Stomach (tissue), 9 donors: Measurements from ENCODE around the gene NPR2. TPM values are rescaled to one million over a fixed set of nuclear protein-coding genes. Genes with fewer than 3 reads are reported as not detected.

Experiments used
- DNase-seq, 2 donors: peaks; one replicate each; pipeline versions ENCODE4 v3.0.0 to v3.0.0-alpha.2; 2013 to 2019
- H3K27ac ChIP-seq, 5 donors: fragments of 200-600 bp in 4 of 5; sonication (generic) in 4 of 5; one replicate each; pipeline ENCODE4 v1.5.1; 2013 to 2019; ENCODE audit warnings: mild to moderate bottlenecking in 1 of 5, moderate library complexity in 1 of 5
- H3K27me3 ChIP-seq, 3 donors: fragments of 200-600 bp; sonication (generic); one replicate each; pipeline ENCODE4 v1.5.1; 2017 to 2019; ENCODE audit warnings: mixed run types in 1 of 3
- H3K36me3 ChIP-seq, 4 donors: fragments of 200-600 bp; sonication (generic); 1 replicate in 3 of 4; 2 replicates in 1 of 4; pipeline ENCODE4 v1.5.1; 2016 to 2019
- H3K4me1 ChIP-seq, 4 donors: fragments of 200-600 bp; sonication (generic); one replicate each; pipeline ENCODE4 v1.5.1; 2016 to 2019
- H3K4me3 ChIP-seq, 4 donors: fragments of 200-600 bp; sonication (generic) in 3 of 4; one replicate each; pipeline ENCODE4 v1.5.1; 2016 to 2019; ENCODE audit warnings: mild to moderate bottlenecking in 1 of 4
- H3K9me3 ChIP-seq, 4 donors: fragments of 200-600 bp; sonication (generic); one replicate each; pipeline ENCODE4 v1.5.1; 2016 to 2019
- EP300 ChIP-seq: sonication (generic); formaldehyde crosslinking; IDR thresholded peaks from one replicate; pipeline ENCODE4 v1.6.1; 2017; ENCODE audit warnings: antibody characterized with exemption
- POLR2A ChIP-seq, 4 donors: fragments of 450-650 bp; IDR thresholded peaks; one replicate each; pipeline ENCODE4 v1.6.1; 2016; ENCODE audit warnings: antibody characterized with exemption in 4 of 4, control low read depth in 2 of 4, mild to moderate bottlenecking in 1 of 4, moderate library complexity in 1 of 4
- POLR2AphosphoS5 ChIP-seq, 3 donors: sonication (generic); formaldehyde crosslinking; IDR thresholded peaks; one replicate each; pipeline ENCODE4 v1.6.1; 2016; ENCODE audit warnings: antibody characterized with exemption in 3 of 3
- WGBS, 5 donors: extraction: QIAGEN DNeasy Blood & Tissue Kit in 3 of 5; methylation state at CpG; one replicate each; pipeline versions ENCODE4 v1.1.5 to v1.1.7; 2013 to 2018; 5-methylcytosine and 5-hydroxymethylcytosine counted together
- intact Hi-C: fragments of 100-400 bp; cut with DNase I; formaldehyde crosslinking; loops from one replicate; pipeline ENCODE4 v1.15.1; 2023; ENCODE audit warnings: low total_unique reads
- polyA plus RNA-seq, 3 donors: library from polyadenylated mRNA; stranded (reverse); fragments of 200-250 nt; gene quantifications; one replicate each; pipeline ENCODE4 v1.2.3, GENCODE V29; 2013
- total RNA-seq, 5 donors: library from RNA; depleted of rRNA; stranded (reverse); fragments of >200 nt; gene quantifications; one replicate each; pipeline versions ENCODE4 v1.1.0 to v1.2.3, GENCODE V29; 2014 to 2016
- TF ChIP-seq, protein P1 (sequence below), 7 experiments: fragments of 450-650 bp in 4 of 7; fragments of 200-600 bp in 3 of 7; sonication (generic) in 3 of 7; IDR thresholded peaks; one replicate each; pipeline ENCODE4 v1.5.1; 2016 to 2019; ENCODE audit warnings: antibody characterized with exemption in 7 of 7, control low read depth in 2 of 7, mild to moderate bottlenecking in 1 of 7
- donor health status: healthy with polysubstance abuse.
- donor health status: Bipolar disorder and iron deficiency.
- donor health status: healthy.

NPR2 gene
- total and polyA plus RNA-seq, 8 donors: 3.1 to 75.5 (median 9.7) TPM

DNA sequence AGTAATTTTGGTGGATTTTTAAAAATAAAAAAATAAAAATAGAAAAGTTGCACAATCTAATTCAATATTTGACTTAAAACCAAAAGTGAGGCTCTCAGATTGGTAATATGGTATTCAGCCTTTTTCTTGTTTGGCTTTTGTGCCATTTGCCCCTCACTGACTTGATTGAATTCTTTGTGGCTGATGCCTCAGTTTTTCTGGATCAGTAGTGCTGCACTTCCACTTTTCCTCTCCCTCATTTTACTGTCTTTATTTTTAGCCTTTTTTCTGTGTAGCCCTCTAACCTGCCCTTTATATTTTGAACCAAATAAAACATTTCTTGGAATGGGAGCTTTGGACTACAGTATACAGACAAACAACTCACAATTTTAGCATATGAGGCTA lies 33.5 kb upstream of the NPR2 start:
- intact Hi-C loops: no loop called here
- TF ChIP-seq, protein P1, sequence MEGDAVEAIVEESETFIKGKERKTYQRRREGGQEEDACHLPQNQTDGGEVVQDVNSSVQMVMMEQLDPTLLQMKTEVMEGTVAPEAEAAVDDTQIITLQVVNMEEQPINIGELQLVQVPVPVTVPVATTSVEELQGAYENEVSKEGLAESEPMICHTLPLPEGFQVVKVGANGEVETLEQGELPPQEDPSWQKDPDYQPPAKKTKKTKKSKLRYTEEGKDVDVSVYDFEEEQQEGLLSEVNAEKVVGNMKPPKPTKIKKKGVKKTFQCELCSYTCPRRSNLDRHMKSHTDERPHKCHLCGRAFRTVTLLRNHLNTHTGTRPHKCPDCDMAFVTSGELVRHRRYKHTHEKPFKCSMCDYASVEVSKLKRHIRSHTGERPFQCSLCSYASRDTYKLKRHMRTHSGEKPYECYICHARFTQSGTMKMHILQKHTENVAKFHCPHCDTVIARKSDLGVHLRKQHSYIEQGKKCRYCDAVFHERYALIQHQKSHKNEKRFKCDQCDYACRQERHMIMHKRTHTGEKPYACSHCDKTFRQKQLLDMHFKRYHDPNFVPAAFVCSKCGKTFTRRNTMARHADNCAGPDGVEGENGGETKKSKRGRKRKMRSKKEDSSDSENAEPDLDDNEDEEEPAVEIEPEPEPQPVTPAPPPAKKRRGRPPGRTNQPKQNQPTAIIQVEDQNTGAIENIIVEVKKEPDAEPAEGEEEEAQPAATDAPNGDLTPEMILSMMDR (IDR thresholded peaks at IDR 0.05): no peak
- TF ChIP-seq EP300 (no peak), POLR2A (IDR thresholded peaks at IDR 0.05) (no peak), POLR2AphosphoS5 (IDR thresholded peaks at IDR 0.05) (no peak)
- no peaks in the 10 kb centered on the region for H3K9me3 ChIP-seq
- H3K27ac ChIP-seq: peak overlapping the region in 4 of 5 donors; percentile 89 to 95 (median 91)
- H3K4me1 ChIP-seq: peaks cover 14 to 51% (median 36%) of the 10 kb centered on the region in 4 donors
- H3K4me3 ChIP-seq: peak overlapping the region; percentile 57 to 65 (median 63)
- no peaks in the 10 kb centered on the region for H3K27me3 ChIP-seq
- H3K36me3 ChIP-seq: peaks cover 18 to 25% (median 22%) of the 10 kb centered on the region in 4 donors
- DNase-seq: no peak

DNA sequence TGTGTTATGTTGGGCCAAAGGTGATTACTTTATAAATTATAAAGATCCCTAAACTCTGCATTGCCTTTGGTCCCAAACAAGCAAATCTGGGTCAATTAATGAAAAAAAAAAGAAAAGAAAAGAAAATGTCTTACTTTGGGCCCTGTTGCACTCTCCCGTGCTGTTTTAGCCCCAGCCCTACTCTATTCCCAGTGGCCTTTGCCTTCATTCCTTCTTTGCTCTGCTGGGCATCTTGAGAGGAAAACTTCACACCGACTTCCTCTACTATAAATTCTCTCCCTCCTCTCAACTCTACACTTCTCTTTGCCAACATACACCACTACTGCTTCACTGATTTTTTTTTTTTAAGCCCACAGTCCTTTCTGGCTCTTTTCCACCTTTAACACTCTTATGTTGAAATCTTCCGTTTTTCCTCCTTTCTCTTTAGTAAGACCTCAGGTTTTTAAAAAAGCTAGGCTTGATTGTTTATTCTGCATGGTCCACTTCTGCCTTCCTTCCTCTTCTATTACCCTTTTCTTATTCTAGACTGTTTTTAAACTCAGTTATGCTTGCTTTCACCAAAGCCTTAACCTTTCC lies 32.8 kb upstream of the NPR2 start:
- TF ChIP-seq POLR2AphosphoS5 (IDR thresholded peaks at IDR 0.05) (no peak), POLR2A (IDR thresholded peaks at IDR 0.05) (no peak), EP300 (no peak)
- TF ChIP-seq, protein P1 (IDR thresholded peaks at IDR 0.05): no peak
- H3K27ac ChIP-seq: peak overlapping the region in 4 of 5 donors; percentile 89 to 95 (median 91)
- no peak overlapping the region for H3K4me3 ChIP-seq
- H3K4me1 ChIP-seq: peaks cover 14 to 53% (median 36%) of the 10 kb centered on the region in 4 donors
- H3K36me3 ChIP-seq: peaks cover 11 to 19% (median 15%) of the 10 kb centered on the region in 4 donors
- no peaks in the 10 kb centered on the region for H3K27me3 ChIP-seq
- H3K9me3 ChIP-seq: no peaks in the 10 kb centered on the region
- DNase-seq: no peak
- 33 to 50% (median 34%) methylated on average over 3 of the region's 3 CpGs for WGBS, 5 donors
- intact Hi-C loops: no loop called here

DNA sequence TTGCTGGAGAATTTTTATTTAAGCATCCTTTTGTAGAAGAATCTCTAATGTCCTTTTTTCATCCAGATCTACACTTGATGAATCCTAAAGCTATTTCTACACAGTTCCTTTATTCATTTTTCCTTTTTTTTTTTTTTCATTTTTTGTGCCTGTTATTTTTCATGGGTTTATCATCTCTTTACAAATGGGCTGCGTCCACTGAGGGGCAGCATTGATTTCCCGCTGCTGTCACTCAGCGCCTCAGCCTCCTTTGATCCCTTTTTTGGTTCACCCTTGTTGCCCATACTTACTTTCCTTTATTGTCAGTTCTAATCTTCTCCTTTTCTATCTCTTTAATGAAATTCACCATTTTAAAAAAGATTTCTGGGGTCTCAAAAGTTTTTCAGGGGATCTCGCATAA lies 31.6 kb upstream of the NPR2 start:
- Histone ChIP-seq H3K27ac (peak overlapping the region in 1 of 5 donors; percentile 7), H3K4me3 (no peak overlapping the region), H3K9me3 (no peaks in the 10 kb centered on the region), H3K27me3 (no peaks in the 10 kb centered on the region), H3K36me3 (peaks cover 0 to 6% (median 3%) of the 10 kb centered on the region in 4 donors), H3K4me1 (peaks cover 14 to 53% (median 36%) of the 10 kb centered on the region in 4 donors)
- intact Hi-C loops: no loop called here
- no peak for DNase-seq
- WGBS, 5 donors: 88 to 97% (median 95%) methylated on average over 4 of the region's 4 CpGs
- no peak for TF ChIP-seq POLR2A (IDR thresholded peaks at IDR 0.05)
- TF ChIP-seq, protein P1 (IDR thresholded peaks at IDR 0.05): no peak
- TF ChIP-seq POLR2AphosphoS5 (IDR thresholded peaks at IDR 0.05): no peak
- no peak for TF ChIP-seq EP300

DNA sequence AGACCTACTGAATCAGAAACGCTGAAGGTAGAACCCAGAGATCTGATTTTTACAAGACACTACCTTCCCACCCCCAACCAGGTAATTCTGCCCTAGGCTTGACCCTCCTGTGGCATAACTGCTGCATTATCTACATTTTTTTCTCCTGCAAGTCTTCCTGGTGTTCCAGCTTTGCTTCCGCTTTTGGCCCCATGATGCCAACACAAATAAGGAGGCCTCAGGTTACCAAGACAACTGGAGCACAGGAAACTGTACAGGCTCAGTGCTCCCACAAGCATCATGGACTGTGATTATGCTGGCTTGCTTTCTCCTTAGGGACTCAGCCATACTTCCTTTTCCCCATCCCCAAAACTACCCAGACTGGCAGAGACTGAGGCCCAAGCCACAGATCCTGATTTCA lies 30.7 kb upstream of the NPR2 start:
- DNase-seq: peak in 1 of 2 donors; percentile 89
- intact Hi-C loops: no loop called here

More for the DNA sequence above, 30.7 kb upstream of the NPR2 start:
- peaks cover 14 to 53% (median 36%) of the 10 kb centered on the region in 4 donors for H3K4me1 ChIP-seq
- H3K27ac ChIP-seq: peak overlapping the region in 2 of 5 donors; percentile 7 to 56
- TF ChIP-seq, protein P1 (IDR thresholded peaks at IDR 0.05): no peak
- TF ChIP-seq POLR2AphosphoS5 (IDR thresholded peaks at IDR 0.05) (peak in 1 of 3 donors; percentile 44), EP300 (no peak), POLR2A (IDR thresholded peaks at IDR 0.05) (no peak)
- 29 to 51% (median 34%) methylated on average over 2 of the region's 2 CpGs for WGBS, 5 donors
- no peaks in the 10 kb centered on the region for H3K36me3 ChIP-seq
- no peak overlapping the region for H3K4me3 ChIP-seq
- no peaks in the 10 kb centered on the region for H3K9me3 ChIP-seq
- no peaks in the 10 kb centered on the region for H3K27me3 ChIP-seq
